ENCODE data around the gene MSRB1. TPM values are rescaled to one million over a fixed set of nuclear protein-coding genes. Genes with fewer than 3 reads are reported as not detected.

The MSRB1 gene
- total and polyA plus RNA-seq, 2 of the 8 experiments (the other 6 are each of a cell fraction or from before 2014, with no cell fraction given): 28.2 to 51.4 TPM

- Histone ChIP-seq H2BK5ac (ENCODE audit: low read depth, low read length) (no peak overlapping the region), H3K36me3 (ENCODE audit: control insufficient read depth in 2 of 4, insufficient read depth in 4 of 4, low read length in 3 of 4) (no peaks in the 10 kb centered on the region), H3K23ac (ENCODE audit: insufficient read length) (no peak overlapping the region), H3K56ac (replicated peaks; ENCODE audit: insufficient read length, low read depth, low read length) (no peak overlapping the region), H3K14ac (ENCODE audit: insufficient read length) (no peak overlapping the region), H2BK120ac (replicated peaks; ENCODE audit: low read depth, low read length) (no peak overlapping the region), H3K18ac (ENCODE audit: extremely low read depth, low read length) (no peak overlapping the region), H4K8ac (ENCODE audit: extremely low read depth, insufficient read depth, low read length) (no peak overlapping the region), H2BK20ac (ENCODE audit: low read length) (no peak overlapping the region), H2AFZ (ENCODE audit: low read length) (no peak overlapping the region), H3K4me3 (ENCODE audit: extremely low read depth in 1 of 4, insufficient read depth in 2 of 4, low read depth in 3 of 4, low read length in 4 of 4) (no peak overlapping the region), H3K4me2 (ENCODE audit: insufficient read depth in 1 of 2, low read depth in 2 of 2, low read length in 2 of 2) (no peak overlapping the region), H3K4ac (replicated peaks; ENCODE audit: insufficient read length, low read depth, low read length) (no peak overlapping the region), H3K9me3 (ENCODE audit: insufficient read depth in 2 of 2, low read depth in 1 of 2, low read length in 1 of 2) (no peaks in the 10 kb centered on the region), H4K91ac (replicated peaks; ENCODE audit: insufficient read length, low read length) (no peak overlapping the region), H2BK15ac (ENCODE audit: low read length) (no peak overlapping the region), H3K27me3 (replicated peaks in 1 of 4; ENCODE audit: control insufficient read depth in 3 of 4, extremely low read depth in 1 of 4, insufficient read depth in 3 of 4, low read length in 3 of 4) (0 out of 7 replicates have a peak, but pooled peaks cover 0 to 3% (median 0%) of the 10 kb centered on the region in 4 experiments), H3K4me1 (replicated peaks in 1 of 4; ENCODE audit: control insufficient read depth in 3 of 4, insufficient read depth in 4 of 4, low read length in 3 of 4) (no peaks in the 10 kb centered on the region), H3K23me2 (ENCODE audit: low read depth, low read length) (no peaks in the 10 kb centered on the region), H4K20me1 (replicated peaks in 1 of 2; ENCODE audit: control insufficient read depth in 1 of 2, insufficient read depth in 2 of 2, low read length in 2 of 2) (no peaks in the 10 kb centered on the region), H3K79me1 (ENCODE audit: low read depth, low read length) (no peaks in the 10 kb centered on the region), H4K5ac (ENCODE audit: insufficient read length, low read depth, low read length) (no peak overlapping the region), H3K9ac (replicated peaks in 1 of 4; ENCODE audit: extremely low read depth in 1 of 4, low read depth in 3 of 4, low read length in 3 of 4) (no peak overlapping the region), H3K79me2 (ENCODE audit: control insufficient read depth in 1 of 2, insufficient read depth in 2 of 2, low read length in 2 of 2) (no peaks in the 10 kb centered on the region), H3K27ac (ENCODE audit: low read depth, low read length) (no peak overlapping the region), H2BK12ac (ENCODE audit: low read depth, low read length) (no peak overlapping the region), H2AK5ac (ENCODE audit: low read depth, low read length) (no peak overlapping the region)
- DNase-seq (ENCODE audit: low read depth in 1 of 2, low spot score in 2 of 2) (no peak), FAIRE-seq (no peak)
- 74% methylated on average over 4 of the region's 4 CpGs; no CpG with 5 or more reads in 1 of the 2 experiments for WGBS, 2 experiments (ENCODE audit: extremely low coverage in 1 of 2, insufficient coverage in 1 of 2, insufficient read length in 1 of 2, insufficient replicate concordance in 2 of 2, low coverage in 1 of 2, low lambda C conversion rate in 2 of 2, missing lambda C conversion rate in 1 of 2)
- ChIA-PET POLR2A (ENCODE audit: partially characterized antibody) (interaction anchor here (1.2 kb wide), 1 partner anchor 18 kb away, joined by 3 read pairs; the partner anchor contains the start of gene MEIOB), CTCF (ENCODE audit: partially characterized antibody) (interaction anchor here (1.1 to 1.5 kb wide), 2 partner anchors 10 to 38 kb away, joined by 3 to 6 read pairs; no protein-coding TSS in a partner anchor)
- TF ChIP-seq NANOG (IDR thresholded peaks at IDR 0.05; ENCODE audit: insufficient read depth, low read depth, low read length, poor library complexity, severe bottlenecking) (no peak), CTBP2 (IDR thresholded peaks at IDR 0.05; ENCODE audit: borderline replicate concordance, insufficient read depth, insufficient read length, low read length) (no peak), SP4 (IDR thresholded peaks at IDR 0.05; ENCODE audit: low read length) (no peak), RBBP5 (IDR thresholded peaks at IDR 0.05; ENCODE audit: borderline replicate concordance, low read depth, low read length) (no peak), ATF3 (IDR thresholded peaks at IDR 0.05; ENCODE audit: insufficient read depth, low read depth, low read length) (no peak), SIRT6 (IDR thresholded peaks at IDR 0.05; ENCODE audit: low read length) (no peak), BACH1 (IDR thresholded peaks at IDR 0.05; ENCODE audit: low read length) (no peak), MAFK (IDR thresholded peaks at IDR 0.05; ENCODE audit: low read depth, low read length) (no peak), TBP (IDR thresholded peaks at IDR 0.05; ENCODE audit: low read depth, low read length) (no peak), USF2 (IDR thresholded peaks at IDR 0.05; ENCODE audit: low read length) (no peak), BCL11A (IDR thresholded peaks at IDR 0.05; ENCODE audit: low read depth in 2 of 2, low read length in 2 of 2) (no peak), E2F6 (IDR thresholded peaks at IDR 0.05) (no peak)
These were observed 52.3 kb downstream of the MSRB1 start for GRCh38 chr16:1890708-1891050.

Measured in H1 (cell line).